HepG2 (cell line): ENCODE measurements around the gene RRAS. TPM values are rescaled to one million over a fixed set of nuclear protein-coding genes. Genes with fewer than 3 reads are reported as not detected.

Source experiments
- ATAC-seq: fragments of 200-7000 bp; cut with Tn5 transposase; 3 replicates; pipeline ENCODE4 v1.9.1; 2020; ENCODE audit warnings: mild to moderate bottlenecking, moderate library complexity
- BruUV-seq: library from RNA; stranded (reverse); fragments of 400-500 nt; replicated peaks from 2 replicates; lab custom pipeline; 2021; lab: Mats Ljungman, UMichigan
- CTCF ChIA-PET: fragments of 300-600 bp; formaldehyde crosslinking; extraction: SDS; loops from one replicate; lab custom pipeline; 2021; ENCODE audit warnings: low total read pairs, inconsistent platforms, low intra/inter-chr PET ratio; lab: Yijun Ruan, JAX
- POLR2A ChIA-PET: fragments of 350-600 bp; sonication (Branson Sonifier 250); formaldehyde crosslinking; loops from one replicate; lab custom pipeline; 2020; ENCODE audit warnings: antibody characterized with exemption, inconsistent platforms; lab: Yijun Ruan, JAX
- DNase-seq: peaks from one replicate; pipeline ENCODE4 v3.0.0-alpha.2; 2015; ENCODE audit warnings: low spot score
- FAIRE-seq: peaks from 3 replicates; lab custom pipeline; 2011; peaks lifted over from hg19 to GRCh38; lab: Jason Lieb, UNC
- H2AFZ ChIP-seq: one replicate; pipeline ENCODE4 v1.6.1; 2011; ENCODE audit warnings: low read length, inconsistent platforms
- H3K27ac ChIP-seq: fragments of 300-600 bp; 3 replicates; pipeline ENCODE4 v1.8.0; 2011; ENCODE audit warnings: mixed run types, mild to moderate bottlenecking, mixed read lengths, low read length, inconsistent platforms; ENCODE audit not compliant: insufficient read depth; ENCODE audit errors: extremely low read length
- H3K27me3 ChIP-seq, 2 experiments: fragments of 200-600 bp in 1 of 2; 2 replicates in 1 of 2; 3 replicates in 1 of 2; pipeline versions ENCODE4 v1.6.0 to v1.8.0; 2011; ENCODE audit warnings: low read length in 2 of 2, mild to moderate bottlenecking in 2 of 2, moderate library complexity in 2 of 2, inconsistent platforms in 1 of 2; ENCODE audit not compliant: insufficient read depth in 2 of 2, control insufficient read depth in 1 of 2
- H3K36me3 ChIP-seq, 2 experiments: fragments of 200-600 bp in 1 of 2; replicated peaks in 1 of 2; 2 replicates in 1 of 2; 3 replicates in 1 of 2; pipeline versions ENCODE4 v1.5.1 to v1.8.0; 2011; ENCODE audit warnings: low read length in 2 of 2, inconsistent platforms in 1 of 2; ENCODE audit not compliant: insufficient read depth in 2 of 2, control insufficient read depth in 1 of 2
- H3K4me1 ChIP-seq: 2 replicates; pipeline ENCODE4 v1.5.1; 2012; ENCODE audit warnings: low read length, inconsistent platforms; ENCODE audit not compliant: insufficient read depth
- H3K4me2 ChIP-seq: 2 replicates; pipeline ENCODE4 v1.6.0; 2011; ENCODE audit warnings: low read depth, low read length, inconsistent platforms
- H3K4me3 ChIP-seq, 3 experiments: fragments of 200-600 bp in 1 of 3; sonication (generic), shearing (Covaris generic) in 1 of 3; replicated peaks in 1 of 3; 2 replicates each; pipeline ENCODE4 v1.5.1; 2011 to 2016; ENCODE audit warnings: low read length in 3 of 3, inconsistent platforms in 2 of 3, low read depth in 2 of 3, mild to moderate bottlenecking in 2 of 3, control low read depth in 1 of 3, mixed read lengths in 1 of 3; ENCODE audit not compliant: insufficient read depth in 1 of 3
- H3K79me2 ChIP-seq: one replicate; pipeline ENCODE4 v1.6.1; 2011; ENCODE audit warnings: low read length, inconsistent platforms; ENCODE audit not compliant: insufficient read depth
- H3K9ac ChIP-seq: 2 replicates; pipeline ENCODE4 v1.6.0; 2011; ENCODE audit warnings: mild to moderate bottlenecking, low read depth, low read length, inconsistent platforms; ENCODE audit not compliant: insufficient read depth
- H3K9me3 ChIP-seq: 2 replicates; pipeline ENCODE4 v1.5.1; 2012; ENCODE audit warnings: mild to moderate bottlenecking, low read length
- H4K20me1 ChIP-seq: 2 replicates; pipeline ENCODE4 v1.6.0; 2011; ENCODE audit warnings: inconsistent platforms, mild to moderate bottlenecking, low read length, moderate library complexity; ENCODE audit not compliant: insufficient read depth
- BRD4 ChIP-seq: sonication (generic); formaldehyde crosslinking; IDR thresholded peaks from 2 replicates; pipeline ENCODE4 v1.4.0; 2020; ENCODE audit warnings: missing genetic modification reagents
- EEA1 ChIP-seq: sonication (generic); formaldehyde crosslinking; IDR thresholded peaks from 2 replicates; pipeline ENCODE4 v1.5.1; 2020; ENCODE audit warnings: mild to moderate bottlenecking, missing genetic modification reagents, borderline replicate concordance
- GATA4 ChIP-seq: sonication (generic); IDR thresholded peaks from 2 replicates; pipeline ENCODE4 v1.6.1; 2016; ENCODE audit warnings: antibody characterized with exemption, low read depth, borderline replicate concordance
- GLI4 ChIP-seq: sonication (generic); formaldehyde crosslinking; IDR thresholded peaks from 2 replicates; pipeline ENCODE4 v1.5.1; 2020; ENCODE audit warnings: missing genetic modification reagents, mild to moderate bottlenecking, moderate library complexity, borderline replicate concordance
- NFAT5 ChIP-seq: sonication (generic); formaldehyde crosslinking; IDR thresholded peaks from 2 replicates; pipeline ENCODE4 v1.4.0; 2020; ENCODE audit warnings: missing genetic modification reagents
- NRL ChIP-seq: sonication (generic); formaldehyde crosslinking; IDR thresholded peaks from 2 replicates; pipeline ENCODE4 v1.5.0; 2020; ENCODE audit warnings: missing genetic modification reagents, mild to moderate bottlenecking, moderate library complexity, borderline replicate concordance
- POLR2AphosphoS2 ChIP-seq: IDR thresholded peaks from 2 replicates; pipeline ENCODE4 v1.6.1; 2011; ENCODE audit warnings: low read depth, low read length, improper control_type of control experiment
- ZBTB7A ChIP-seq: sonication (generic); formaldehyde crosslinking; IDR thresholded peaks from 2 replicates; pipeline ENCODE4 v1.8.0; 2022; ENCODE audit warnings: mild to moderate bottlenecking, missing genetic modification reagents
- ZNF251 ChIP-seq: sonication (generic); formaldehyde crosslinking; IDR thresholded peaks from 2 replicates; pipeline ENCODE4 v1.9.0; 2021; ENCODE audit warnings: mild to moderate bottlenecking, missing genetic modification reagents
- ZNF337 ChIP-seq: sonication (generic); formaldehyde crosslinking; IDR thresholded peaks from 2 replicates; pipeline ENCODE4 v1.5.1; 2020; ENCODE audit warnings: missing genetic modification reagents, low read depth, mild to moderate bottlenecking, borderline replicate concordance
- ZNF383 ChIP-seq: sonication (generic); formaldehyde crosslinking; IDR thresholded peaks from 2 replicates; pipeline ENCODE4 v1.4.0; 2020; ENCODE audit warnings: missing genetic modification reagents, mild to moderate bottlenecking, borderline replicate concordance
- WGBS: methylation state at CpG from one replicate; pipeline ENCODE4 v1.1.6; 2017; ENCODE audit warnings: low lambda C conversion rate; 5-methylcytosine and 5-hydroxymethylcytosine counted together
- in situ Hi-C: cut with HindIII; loops from 2 replicates; pipeline ENCODE4 v1.10.0; 2017; ENCODE audit warnings: low pct_unique_long_range_greater_than_20kb; ENCODE audit not compliant: extremely low pct_ligation_motif_present
- intact Hi-C: fragments of 100-400 bp; cut with micrococcal nuclease; formaldehyde crosslinking; loops from one replicate; pipeline ENCODE4 v1.10.0; 2022; ENCODE audit not compliant: unreplicated experiment
- polyA plus RNA-seq, 8 experiments: library from polyadenylated mRNA; depleted of rRNA in 3 of 8; stranded (reverse) in 7 of 8; unstranded in 1 of 8; fragments of >200 nt; fragmentation: Illumina TruSeq in 4 of 8; extraction: Trizol in 4 of 8; gene quantifications; 2 replicates each; pipeline versions ENCODE4 v1.2.1 to v1.2.3, GENCODE V29; 2011 to 2016; ENCODE audit warnings: low read depth in 4 of 8, missing spikeins in 1 of 8, mixed read lengths in 1 of 8; ENCODE audit not compliant: insufficient read depth in 1 of 8
- total RNA-seq, 5 experiments: library from RNA; depleted of rRNA; stranded (reverse); fragments of >200 nt; fragmentation: Illumina TruSeq; extraction: Trizol; gene quantifications; 2 replicates each; pipeline ENCODE4 v1.2.3, GENCODE V29; 2016; ENCODE audit warnings: low read depth in 1 of 5
- TF ChIP-seq, protein P1 (sequence below): sonication (generic); formaldehyde crosslinking; IDR thresholded peaks from 2 replicates; pipeline ENCODE4 v1.5.1; 2020; ENCODE audit warnings: missing genetic modification reagents, mild to moderate bottlenecking, borderline replicate concordance
- TF ChIP-seq, protein P2 (sequence below): sonication (generic); formaldehyde crosslinking; IDR thresholded peaks from 2 replicates; pipeline ENCODE4 v1.5.0; 2020; ENCODE audit warnings: missing genetic modification reagents, mild to moderate bottlenecking, borderline replicate concordance

Gene RRAS
- total and polyA plus RNA-seq, 2 of the 13 experiments (the other 11 are each of a cell fraction or from before 2014, with no cell fraction given): 1.5 to 12.0 TPM

GRCh38 chr19:49687150-49687549 is 47.2 kb upstream of the RRAS start:
- TF ChIP-seq NRL (CRISPR knock-in tag) (no peak), ZNF337 (CRISPR knock-in tag) (no peak), ZNF251 (no peak), ZNF383 (no peak), NFAT5 (CRISPR knock-in tag) (no peak), ZBTB7A (CRISPR knock-in tag) (no peak), GATA4 (no peak), POLR2AphosphoS2 (no peak), GLI4 (no peak), EEA1 (CRISPR knock-in tag) (no peak), BRD4 (CRISPR knock-in tag) (no peak)
- TF ChIP-seq, protein P1, sequence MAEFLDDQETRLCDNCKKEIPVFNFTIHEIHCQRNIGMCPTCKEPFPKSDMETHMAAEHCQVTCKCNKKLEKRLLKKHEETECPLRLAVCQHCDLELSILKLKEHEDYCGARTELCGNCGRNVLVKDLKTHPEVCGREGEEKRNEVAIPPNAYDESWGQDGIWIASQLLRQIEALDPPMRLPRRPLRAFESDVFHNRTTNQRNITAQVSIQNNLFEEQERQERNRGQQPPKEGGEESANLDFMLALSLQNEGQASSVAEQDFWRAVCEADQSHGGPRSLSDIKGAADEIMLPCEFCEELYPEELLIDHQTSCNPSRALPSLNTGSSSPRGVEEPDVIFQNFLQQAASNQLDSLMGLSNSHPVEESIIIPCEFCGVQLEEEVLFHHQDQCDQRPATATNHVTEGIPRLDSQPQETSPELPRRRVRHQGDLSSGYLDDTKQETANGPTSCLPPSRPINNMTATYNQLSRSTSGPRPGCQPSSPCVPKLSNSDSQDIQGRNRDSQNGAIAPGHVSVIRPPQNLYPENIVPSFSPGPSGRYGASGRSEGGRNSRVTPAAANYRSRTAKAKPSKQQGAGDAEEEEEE (CRISPR knock-in tag): no peak
- TF ChIP-seq, protein P2, sequence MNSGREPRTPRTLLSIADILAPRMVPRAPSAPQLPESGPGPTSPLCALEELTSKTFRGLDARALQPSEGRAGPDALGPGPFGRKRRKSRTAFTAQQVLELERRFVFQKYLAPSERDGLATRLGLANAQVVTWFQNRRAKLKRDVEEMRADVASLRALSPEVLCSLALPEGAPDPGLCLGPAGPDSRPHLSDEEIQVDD (CRISPR knock-in tag): no peak
- Histone ChIP-seq H3K27me3 (no peaks in the 10 kb centered on the region), H2AFZ (no peak overlapping the region), H3K36me3 (peaks cover 24 to 53% of the 10 kb centered on the region in 2 experiments), H3K9me3 (no peaks in the 10 kb centered on the region), H3K79me2 (peaks cover 2% of the 10 kb centered on the region), H4K20me1 (peaks cover 5% of the 10 kb centered on the region; the same call in 1 of the 2 replicates), H3K4me2 (no peak overlapping the region), H3K27ac (no peak overlapping the region), H3K4me1 (no peaks in the 10 kb centered on the region), H3K9ac (no peak overlapping the region), H3K4me3 (no peak overlapping the region)
- DNase-seq (no peak), ATAC-seq (no peak), FAIRE-seq (no peak)
- no TSS peak for BruUV-seq
- in situ Hi-C loops (no loop called here), intact Hi-C loops (no loop called here)
- POLR2A ChIA-PET: interaction anchor here (0.8 kb wide), 1 partner anchor 11 kb away, joined by 4 read pairs; the partner anchor contains the start of gene PRMT1
- 97% methylated on average over 9 of the region's 12 CpGs for WGBS
- CTCF ChIA-PET: no interaction called here
